A549 (cell line): Measurements from ENCODE around the gene DOK6. TPM values are rescaled to one million over a fixed set of nuclear protein-coding genes. Genes with fewer than 3 reads are reported as not detected.

Experiments
- ATAC-seq, 2 experiments: fragments of 200-7000 bp in 1 of 2; fragments of >200 bp in 1 of 2; cut with Nextera tagmentation in 1 of 2; cut with Tn5 transposase in 1 of 2; 3 replicates each; pipeline versions ENCODE4 v1.8.0 to v1.9.1; 2018 to 2020; ENCODE audit warnings: mild to moderate bottlenecking in 1 of 2, moderate library complexity in 1 of 2
- CTCF ChIA-PET: fragments of 300-600 bp; sonication (Branson Sonifier 250); formaldehyde crosslinking; extraction: SDS; loops from one replicate; lab custom pipeline; 2021; ENCODE audit warnings: antibody characterized with exemption, inconsistent platforms; lab: Yijun Ruan, JAX
- POLR2A ChIA-PET: fragments of 350-600 bp; formaldehyde crosslinking; extraction: SDS; loops from one replicate; lab custom pipeline; 2021; ENCODE audit warnings: antibody characterized with exemption, inconsistent platforms; lab: Yijun Ruan, JAX
- DNase-seq, 2 experiments: peaks; one replicate each; pipeline versions ENCODE4 v3.0.0 to v3.0.0-alpha.2; 2011 to 2016; ENCODE audit warnings: low read depth in 1 of 2, low spot score in 1 of 2
- FAIRE-seq: peaks from 2 replicates; lab custom pipeline; 2011; peaks lifted over from hg19 to GRCh38; lab: Jason Lieb, UNC
- H3K27ac ChIP-seq, 2 experiments: fragments of >200 bp; sonication (Bioruptor Twin); formaldehyde crosslinking; 3 replicates each; pipeline ENCODE4 v1.5.1; 2016 to 2017
- H3K4me1 ChIP-seq: fragments of >200 bp; sonication (Bioruptor Twin); formaldehyde crosslinking; 3 replicates; pipeline ENCODE4 v1.6.1; 2016
- H3K4me2 ChIP-seq: fragments of >200 bp; sonication (Bioruptor Twin); formaldehyde crosslinking; 3 replicates; pipeline ENCODE4 v1.6.1; 2016
- H3K4me3 ChIP-seq: fragments of >200 bp; sonication (Bioruptor Twin); formaldehyde crosslinking; 3 replicates; pipeline ENCODE4 v1.5.1; 2016
- H3K9me3 ChIP-seq: fragments of >200 bp; sonication (Bioruptor Twin); formaldehyde crosslinking; 3 replicates; pipeline ENCODE4 v1.6.1; 2016
- CBX2 ChIP-seq: fragments of 200-600 bp; sonication (generic); IDR thresholded peaks from 2 replicates; pipeline ENCODE4 v1.6.1; 2016; ENCODE audit warnings: low read depth, mild to moderate bottlenecking, borderline replicate concordance
- CBX8 ChIP-seq: fragments of 200-600 bp; sonication (generic); IDR thresholded peaks from 2 replicates; pipeline ENCODE4 v1.6.1; 2016
- CHD2 ChIP-seq: fragments of 150-350 bp; IDR thresholded peaks from 2 replicates; pipeline ENCODE4 v1.6.1; 2014; ENCODE audit warnings: low read length; ENCODE audit not compliant: partially characterized antibody
- CHD4 ChIP-seq: fragments of 200-600 bp; sonication (generic); IDR thresholded peaks from 2 replicates; pipeline ENCODE4 v1.6.1; 2016; ENCODE audit warnings: antibody characterized with exemption, mild to moderate bottlenecking, borderline replicate concordance
- EHF ChIP-seq: fragments of 250-450 bp; sonication (Bioruptor Pico); IDR thresholded peaks from 2 replicates; pipeline ENCODE4 v1.5.0; 2020; ENCODE audit warnings: mild to moderate bottlenecking
- ESRRA ChIP-seq: fragments of 150-350 bp; IDR thresholded peaks from 2 replicates; pipeline ENCODE4 v1.6.1; 2014; ENCODE audit warnings: mild to moderate bottlenecking, low read length, borderline replicate concordance
- FOSL2 ChIP-seq, 2 experiments: fragments of 450-650 bp in 1 of 2; fragments of >200 bp in 1 of 2; sonication (Bioruptor Twin) in 1 of 2; formaldehyde crosslinking; IDR thresholded peaks; 2 replicates each; pipeline versions ENCODE4 v1.5.0 to v1.6.1; 2016 to 2020; ENCODE audit warnings: mild to moderate bottlenecking in 1 of 2, moderate library complexity in 1 of 2
- HDAC2 ChIP-seq: fragments of 200-600 bp; sonication (generic); IDR thresholded peaks from 2 replicates; pipeline ENCODE4 v1.6.1; 2016
- HEYL ChIP-seq: fragments of 250-450 bp; sonication (Bioruptor Pico); IDR thresholded peaks from 2 replicates; pipeline ENCODE4 v1.8.0; 2021; ENCODE audit warnings: mild to moderate bottlenecking, moderate library complexity
- KDM1A ChIP-seq: fragments of 200-600 bp; sonication (generic); IDR thresholded peaks from 2 replicates; pipeline ENCODE4 v1.6.1; 2016; ENCODE audit warnings: low read depth, mild to moderate bottlenecking
- NFE2L2 ChIP-seq: fragments of 150-350 bp; conservative IDR thresholded peaks from 2 replicates; pipeline ENCODE4 v1.6.1; 2014; ENCODE audit warnings: low read length
- PBX3 ChIP-seq: IDR thresholded peaks from 2 replicates; pipeline ENCODE4 v1.6.1; 2012
- PHF8 ChIP-seq: fragments of 200-600 bp; sonication (generic); IDR thresholded peaks from 2 replicates; pipeline ENCODE4 v1.6.1; 2016; ENCODE audit warnings: low read depth, mild to moderate bottlenecking, antibody characterized with exemption, moderate library complexity, borderline replicate concordance
- POLR2A ChIP-seq: IDR thresholded peaks from 2 replicates; pipeline ENCODE4 v1.6.1; 2012; ENCODE audit warnings: mild to moderate bottlenecking, low read length
- REST ChIP-seq: fragments of 200-600 bp; sonication (generic); IDR thresholded peaks from 2 replicates; pipeline ENCODE4 v1.6.1; 2016; ENCODE audit warnings: antibody characterized with exemption, mild to moderate bottlenecking, moderate library complexity
- SMC3 ChIP-seq: fragments of >200 bp; sonication (Bioruptor Twin); formaldehyde crosslinking; IDR thresholded peaks from 3 replicates; pipeline ENCODE4 v1.6.1; 2018; ENCODE audit warnings: inconsistent platforms
- SREBF2 ChIP-seq: fragments of 450-650 bp; IDR thresholded peaks from 2 replicates; pipeline ENCODE4 v1.6.1; 2014; ENCODE audit warnings: mild to moderate bottlenecking, moderate library complexity
- TFCP2L1 ChIP-seq: fragments of 250-450 bp; sonication (Bioruptor Pico); IDR thresholded peaks from 2 replicates; pipeline ENCODE4 v1.5.0; 2021; ENCODE audit warnings: mild to moderate bottlenecking
- USF2 ChIP-seq: fragments of 450-650 bp; IDR thresholded peaks from 2 replicates; pipeline ENCODE4 v1.6.1; 2014; ENCODE audit warnings: antibody characterized with exemption
- WGBS: methylation state at CpG from one replicate; pipeline ENCODE4 v1.1.6; 2017; ENCODE audit errors: missing lambda C conversion rate; 5-methylcytosine and 5-hydroxymethylcytosine counted together
- polyA plus RNA-seq, 4 experiments: library from polyadenylated mRNA; depleted of rRNA in 3 of 4; stranded (reverse); fragments of >200 nt; fragmentation: RNase III in 1 of 4; extraction: RNeasy Plus Mini Kit Qiagen cat#74134 plus additional on column Dnase treatment in 1 of 4; gene quantifications; 2 replicates in 3 of 4; 3 replicates in 1 of 4; pipeline ENCODE4 v1.2.3, GENCODE V29; 2011 to 2017
- TF ChIP-seq, protein P1 (sequence below): fragments of >200 bp; sonication (Bioruptor Twin); formaldehyde crosslinking; IDR thresholded peaks from 3 replicates; pipeline ENCODE4 v1.5.1; 2016

Gene DOK6
- polyA plus RNA-seq, 2 of the 4 experiments (the other 2 are of a cell fraction) = not detected

GRCh38 chr18:69647702-69648101, 247.0 kb downstream of the DOK6 start:
- ChIA-PET CTCF (no interaction called here), POLR2A (no interaction called here)
- DNase-seq = no peak
- WGBS = 78% methylated on average over 3 of the region's 3 CpGs
- Histone ChIP-seq H3K27ac (no peak overlapping the region), H3K4me3 (no peak overlapping the region), H3K9me3 (no peaks in the 10 kb centered on the region), H3K4me1 (no peaks in the 10 kb centered on the region), H3K4me2 (no peak overlapping the region)
- ATAC-seq = no peak
- FAIRE-seq = no peak
- TF ChIP-seq CHD2 = no peak
- no peak for TF ChIP-seq NFE2L2
- no peak for TF ChIP-seq TFCP2L1
- TF ChIP-seq PHF8 = no peak
- no peak for TF ChIP-seq PBX3
- TF ChIP-seq, protein P1, sequence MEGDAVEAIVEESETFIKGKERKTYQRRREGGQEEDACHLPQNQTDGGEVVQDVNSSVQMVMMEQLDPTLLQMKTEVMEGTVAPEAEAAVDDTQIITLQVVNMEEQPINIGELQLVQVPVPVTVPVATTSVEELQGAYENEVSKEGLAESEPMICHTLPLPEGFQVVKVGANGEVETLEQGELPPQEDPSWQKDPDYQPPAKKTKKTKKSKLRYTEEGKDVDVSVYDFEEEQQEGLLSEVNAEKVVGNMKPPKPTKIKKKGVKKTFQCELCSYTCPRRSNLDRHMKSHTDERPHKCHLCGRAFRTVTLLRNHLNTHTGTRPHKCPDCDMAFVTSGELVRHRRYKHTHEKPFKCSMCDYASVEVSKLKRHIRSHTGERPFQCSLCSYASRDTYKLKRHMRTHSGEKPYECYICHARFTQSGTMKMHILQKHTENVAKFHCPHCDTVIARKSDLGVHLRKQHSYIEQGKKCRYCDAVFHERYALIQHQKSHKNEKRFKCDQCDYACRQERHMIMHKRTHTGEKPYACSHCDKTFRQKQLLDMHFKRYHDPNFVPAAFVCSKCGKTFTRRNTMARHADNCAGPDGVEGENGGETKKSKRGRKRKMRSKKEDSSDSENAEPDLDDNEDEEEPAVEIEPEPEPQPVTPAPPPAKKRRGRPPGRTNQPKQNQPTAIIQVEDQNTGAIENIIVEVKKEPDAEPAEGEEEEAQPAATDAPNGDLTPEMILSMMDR = no peak
- TF ChIP-seq CHD4 = no peak
- TF ChIP-seq KDM1A = no peak
- no peak for TF ChIP-seq ESRRA
- TF ChIP-seq SMC3 = no peak
- no peak for TF ChIP-seq FOSL2 (IDR thresholded peaks at IDR 0.05)
- TF ChIP-seq FOSL2 (CRISPR knock-in tag; IDR thresholded peaks at IDR 0.05) = no peak
- TF ChIP-seq REST = no peak
- TF ChIP-seq CBX2 = no peak
- no peak for TF ChIP-seq HEYL
- no peak for TF ChIP-seq SREBF2

DNA sequence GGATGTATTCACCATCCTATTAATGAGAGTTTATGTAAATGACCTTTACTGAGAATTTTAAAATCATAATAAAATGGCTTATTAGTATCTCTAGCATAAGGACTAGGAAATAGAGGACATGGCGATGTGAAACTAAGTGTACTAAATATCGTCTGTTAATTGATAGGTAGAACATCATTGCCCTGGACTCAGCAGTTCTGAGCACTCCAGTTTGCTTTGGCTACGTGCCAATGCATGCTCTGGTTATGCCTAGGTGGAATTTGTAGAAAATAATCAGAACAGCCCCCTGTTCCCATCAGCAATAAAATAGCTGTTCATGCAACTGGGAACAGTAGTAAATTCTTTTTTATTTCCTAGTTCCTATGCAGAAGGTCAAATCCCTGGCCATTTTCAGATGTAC, 247.8 kb downstream of the DOK6 start:
- no peak overlapping the region for H3K4me2 ChIP-seq
- ATAC-seq (no peak), FAIRE-seq (no peak), DNase-seq (no peak)
- no peaks in the 10 kb centered on the region for H3K4me1 ChIP-seq
- TF ChIP-seq HDAC2 = no peak
- TF ChIP-seq CBX8 = no peak
- no peak for TF ChIP-seq POLR2A
- TF ChIP-seq HEYL = no peak
- no peak for TF ChIP-seq USF2
- TF ChIP-seq EHF (CRISPR knock-in tag) = no peak
- no peak for TF ChIP-seq REST
- H3K9me3 ChIP-seq = no peaks in the 10 kb centered on the region
- no peak overlapping the region for H3K27ac ChIP-seq
- no peak overlapping the region for H3K4me3 ChIP-seq
- ChIA-PET POLR2A (no interaction called here), CTCF (interaction anchor here (1.0 kb wide), 1 partner anchor 9 kb away, joined by 3 read pairs; no protein-coding TSS in a partner anchor)
- WGBS = 39% methylated on average over 3 of the region's 3 CpGs
